Neural cell (in vitro differentiated cells): ENCODE results near the gene TXNDC11. TPM values are rescaled to one million over a fixed set of nuclear protein-coding genes. Genes with fewer than 3 reads are reported as not detected.

ENCODE experiments used
- H2AFZ ChIP-seq: fragments of 200-600, 300-800 bp; sonication (generic), shearing (Covaris generic); 2 replicates; pipeline ENCODE4 v1.6.0; 2014; ENCODE audit warnings: low read depth, mild to moderate bottlenecking, antibody characterized with exemption, low read length, moderate library complexity
- H3F3A ChIP-seq: fragments of 200-600 bp; shearing (Covaris generic); 2 replicates; pipeline ENCODE4 v1.6.1; 2016; ENCODE audit warnings: mild to moderate bottlenecking, moderate library complexity, mixed read lengths, antibody characterized with exemption, low read length; ENCODE audit not compliant: insufficient read depth, poor library complexity, severe bottlenecking
- H3K27ac ChIP-seq: fragments of 200-600, 300-800 bp; sonication (generic), shearing (Covaris generic); 2 replicates; pipeline ENCODE4 v1.5.1; 2014; ENCODE audit warnings: mild to moderate bottlenecking, low read length, moderate library complexity
- H3K27me3 ChIP-seq: fragments of 300-800, 200-600 bp; sonication (generic), shearing (Covaris generic); 2 replicates; pipeline ENCODE4 v1.6.0; 2014; ENCODE audit warnings: mild to moderate bottlenecking, low read depth, low read length, moderate library complexity; ENCODE audit not compliant: insufficient read depth
- H3K36me3 ChIP-seq: fragments of 300-800, 200-600 bp; sonication (generic), shearing (Covaris generic); 2 replicates; pipeline ENCODE4 v1.5.1; 2014; ENCODE audit warnings: mild to moderate bottlenecking, antibody characterized with exemption, low read length, moderate library complexity; ENCODE audit not compliant: insufficient read depth
- H3K4me2 ChIP-seq: fragments of 300-800, 200-600 bp; sonication (generic), shearing (Covaris generic); 2 replicates; pipeline ENCODE4 v1.6.0; 2014; ENCODE audit warnings: mild to moderate bottlenecking, low read length
- H3K4me3 ChIP-seq: fragments of 300-800, 200-600 bp; sonication (generic), shearing (Covaris generic); 2 replicates; pipeline ENCODE4 v1.5.1; 2014; ENCODE audit warnings: mild to moderate bottlenecking, low read length, moderate library complexity
- H3K79me2 ChIP-seq: fragments of 200-600 bp; shearing (Covaris generic); replicated peaks from 2 replicates; pipeline ENCODE4 v1.6.0; 2014; ENCODE audit warnings: mild to moderate bottlenecking, low read length, moderate library complexity; ENCODE audit not compliant: insufficient read depth
- H3K9ac ChIP-seq: fragments of 300-800, 200-600 bp; sonication (generic), shearing (Covaris generic); 2 replicates; pipeline ENCODE4 v1.6.1; 2016; ENCODE audit warnings: mild to moderate bottlenecking, low read length, mixed read lengths
- H3K9me2 ChIP-seq: fragments of 200-600 bp; shearing (Covaris generic); 2 replicates; pipeline ENCODE4 v1.6.1; 2016; ENCODE audit warnings: mild to moderate bottlenecking, low read length, mixed read lengths; ENCODE audit not compliant: insufficient read depth
- H3K9me3 ChIP-seq: fragments of 200-600, 300-800 bp; sonication (generic), shearing (Covaris generic); 2 replicates; pipeline ENCODE4 v1.6.1; 2016; ENCODE audit warnings: mild to moderate bottlenecking, mixed run types, low read length, moderate library complexity, mixed read lengths
- H4K20me1 ChIP-seq: fragments of 200-600 bp; shearing (Covaris generic); 2 replicates; pipeline ENCODE4 v1.6.1; 2016; ENCODE audit warnings: mild to moderate bottlenecking, mixed run types; ENCODE audit not compliant: insufficient read depth
- CTCF ChIP-seq: fragments of 450-650 bp; IDR thresholded peaks from 2 replicates; pipeline ENCODE4 v1.5.1; 2014; ENCODE audit warnings: antibody characterized with exemption, mild to moderate bottlenecking, moderate library complexity; ENCODE audit not compliant: poor library complexity, severe bottlenecking
- EP300 ChIP-seq: fragments of 450-650 bp; conservative IDR thresholded peaks from 2 replicates; pipeline ENCODE4 v1.6.1; 2014; ENCODE audit warnings: antibody characterized with exemption, mild to moderate bottlenecking, moderate library complexity; ENCODE audit not compliant: poor library complexity, severe bottlenecking
- EZH2 ChIP-seq: fragments of 200-600, 300-800 bp; shearing (Covaris generic), sonication (generic); IDR thresholded peaks from 2 replicates; pipeline ENCODE4 v1.6.1; 2014; ENCODE audit warnings: antibody characterized with exemption, low read length, borderline replicate concordance, mild to moderate bottlenecking; ENCODE audit not compliant: insufficient read depth, poor library complexity, severe bottlenecking
- MXI1 ChIP-seq: fragments of 450-650 bp; conservative IDR thresholded peaks from 2 replicates; pipeline ENCODE4 v1.6.1; 2014; ENCODE audit warnings: antibody characterized with exemption, mild to moderate bottlenecking; ENCODE audit not compliant: poor library complexity, severe bottlenecking
- POLR2AphosphoS5 ChIP-seq: IDR thresholded peaks from 2 replicates; pipeline ENCODE4 v1.6.1; 2012
- RAD21 ChIP-seq: fragments of 450-650 bp; conservative IDR thresholded peaks from 2 replicates; pipeline ENCODE4 v1.6.1; 2014; ENCODE audit warnings: antibody characterized with exemption, mild to moderate bottlenecking, moderate library complexity
- REST ChIP-seq: IDR thresholded peaks from 2 replicates; pipeline ENCODE4 v1.6.1; 2012; ENCODE audit warnings: borderline replicate concordance
- SMC3 ChIP-seq: fragments of 450-650 bp; conservative IDR thresholded peaks from 2 replicates; pipeline ENCODE4 v1.6.1; 2014; ENCODE audit warnings: antibody characterized with exemption, mild to moderate bottlenecking, moderate library complexity; ENCODE audit not compliant: poor library complexity
- TAF1 ChIP-seq: IDR thresholded peaks from 2 replicates; pipeline ENCODE4 v1.6.1; 2012; ENCODE audit warnings: low read depth
- polyA plus RNA-seq: library from polyadenylated mRNA; depleted of rRNA; stranded (reverse); fragments of >200 nt; gene quantifications from 2 replicates; pipeline ENCODE4 v1.2.3, GENCODE V29; 2014

TXNDC11 gene
- polyA plus RNA-seq, 1 donor from 2014 or later, result 10.9 TPM

- no peaks in the 10 kb centered on the region for H3K9me3 ChIP-seq
- no peaks in the 10 kb centered on the region for H3K9me2 ChIP-seq
- no peaks in the 10 kb centered on the region for H3F3A ChIP-seq
- no peak overlapping the region for H3K4me3 ChIP-seq
- H3K27me3 ChIP-seq, result no peaks in the 10 kb centered on the region
- no peaks in the 10 kb centered on the region for H4K20me1 ChIP-seq
- H3K79me2 ChIP-seq, result no peaks in the 10 kb centered on the region
- no peak overlapping the region for H3K4me2 ChIP-seq
- H3K36me3 ChIP-seq, result peaks cover 8% of the 10 kb centered on the region
- H2AFZ ChIP-seq, result no peak overlapping the region
- TF ChIP-seq EZH2 (no peak), REST (no peak), MXI1 (no peak), TAF1 (no peak), SMC3 (no peak)
- no peak overlapping the region for H3K27ac ChIP-seq
- H3K9ac ChIP-seq, result no peak overlapping the region
Measured at GRCh38 chr16:11692651-11693050, 50.0 kb downstream of the TXNDC11 start.

GRCh38 chr16:11692171-11692570, 50.5 kb downstream of the TXNDC11 start:
- H3K79me2 ChIP-seq, result no peaks in the 10 kb centered on the region
- no peaks in the 10 kb centered on the region for H4K20me1 ChIP-seq
- no peak overlapping the region for H3K27ac ChIP-seq
- no peak overlapping the region for H3K4me2 ChIP-seq
- no peak overlapping the region for H2AFZ ChIP-seq
- H3K27me3 ChIP-seq, result no peaks in the 10 kb centered on the region
- peaks cover 8% of the 10 kb centered on the region for H3K36me3 ChIP-seq
- no peak overlapping the region for H3K4me3 ChIP-seq
- no peaks in the 10 kb centered on the region for H3F3A ChIP-seq
- H3K9me3 ChIP-seq, result no peaks in the 10 kb centered on the region
- TF ChIP-seq SMC3, result no peak
- TF ChIP-seq RAD21, result no peak
- no peak for TF ChIP-seq MXI1
- TF ChIP-seq EP300, result no peak
- no peak for TF ChIP-seq CTCF
- TF ChIP-seq REST, result no peak
- TF ChIP-seq TAF1, result no peak
- no peak for TF ChIP-seq POLR2AphosphoS5
- no peak for TF ChIP-seq EZH2
- no peaks in the 10 kb centered on the region for H3K9me2 ChIP-seq
- no peak overlapping the region for H3K9ac ChIP-seq
